Measurements from ENCODE around the gene POLN.
"Not testable (repeated sequence)": the region's sequence is repeated elsewhere in the genome, so short reads cannot be mapped to it uniquely, and the experiment has no call there.

POLN gene

DNA sequence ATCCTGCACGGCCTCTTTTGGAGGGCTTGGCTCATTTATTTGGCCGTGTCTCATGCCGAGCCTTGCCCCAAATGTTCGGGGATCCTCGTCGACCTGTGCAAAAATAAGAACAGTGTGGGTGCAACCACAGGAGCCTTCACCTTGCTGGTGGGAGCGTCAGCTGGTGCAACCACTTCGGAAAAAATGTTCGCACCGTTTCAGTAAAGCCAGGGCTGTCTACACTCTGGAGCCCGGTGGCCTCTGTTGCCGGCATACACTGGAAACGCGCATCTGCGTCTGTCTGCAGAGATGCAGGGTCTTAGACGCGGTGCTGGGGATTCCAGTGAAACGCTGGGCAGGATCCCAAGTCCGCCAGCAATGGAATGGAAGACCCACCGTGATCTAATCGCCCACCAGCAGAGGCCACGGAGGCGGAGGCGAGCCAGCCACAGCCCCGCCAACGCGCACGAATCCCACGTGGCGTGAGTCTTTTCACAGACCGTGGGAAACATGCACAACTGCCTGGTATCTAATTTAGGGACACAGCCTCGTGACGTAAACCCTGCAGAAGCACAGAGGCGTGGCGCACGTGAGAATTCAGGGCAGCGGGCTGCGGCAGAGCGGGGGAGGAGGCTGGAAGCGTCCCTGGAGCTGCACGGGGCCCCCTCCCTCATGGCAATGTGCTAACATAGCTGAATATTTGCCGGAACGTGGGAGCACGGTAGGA, 33.8 kb upstream of the POLN start:
- no peak for DNase-seq (ENCODE audit: low spot score)

DNA sequence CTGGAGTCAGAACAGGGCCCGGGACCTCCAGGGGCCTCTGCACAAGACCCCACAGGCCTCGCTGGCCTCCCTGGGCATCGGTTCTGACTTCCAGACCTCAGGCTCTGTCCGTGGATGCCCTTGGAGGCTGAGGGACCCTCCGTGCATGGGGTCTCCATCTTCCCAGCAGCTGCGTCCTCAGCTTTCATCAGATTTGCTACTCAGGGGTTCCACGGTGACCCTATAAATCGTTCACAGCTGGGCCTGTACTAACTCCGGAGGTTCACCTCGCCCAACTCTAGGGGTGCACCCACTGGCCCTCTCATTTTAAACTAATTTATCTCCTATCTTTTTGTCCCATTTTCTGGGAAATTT, 33.1 kb upstream of the POLN start:
- DNase-seq (ENCODE audit: low spot score), result not testable (repeated sequence)

DNA sequence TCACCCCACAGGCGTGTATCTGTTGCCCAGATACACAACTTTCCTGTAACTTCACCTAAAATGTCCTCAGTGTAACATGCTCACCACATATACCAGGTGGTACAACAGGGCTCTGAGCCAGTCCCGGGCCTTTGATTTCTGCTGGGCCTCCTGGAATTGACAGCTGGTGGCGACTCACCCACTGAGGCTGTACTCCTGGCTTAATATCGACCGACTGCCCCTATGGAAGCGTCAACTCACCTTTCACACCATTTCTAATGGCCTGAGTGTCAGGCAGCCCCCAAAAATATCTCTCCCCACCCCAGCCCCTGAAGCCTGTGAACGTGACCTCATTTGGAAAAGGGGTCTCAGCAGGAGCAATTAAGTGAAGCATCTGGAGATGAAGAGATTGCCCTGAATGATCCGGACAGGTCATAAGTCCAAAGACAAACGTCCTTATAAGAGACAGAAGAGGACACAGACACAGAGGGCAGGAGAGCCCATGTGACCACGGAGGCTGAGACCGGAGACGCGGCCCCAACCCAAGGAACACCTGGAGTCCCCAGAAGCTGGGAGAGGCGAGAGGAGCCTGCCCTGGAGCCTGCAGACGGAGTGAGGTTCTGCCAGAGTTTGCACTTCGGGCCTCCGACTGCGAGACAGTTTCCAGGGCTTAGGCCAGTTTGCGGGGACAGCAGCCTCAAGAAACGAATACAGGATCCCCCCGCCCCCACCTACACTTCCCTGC, 32.6 kb upstream of the POLN start:
- no peak for DNase-seq (ENCODE audit: low spot score)

- DNase-seq (ENCODE audit: low spot score), result no peak
These were observed 31.9 kb upstream of the POLN start for GRCh38 chr4:2273657-2274319.

GRCh38 chr4:2273221-2273620, 31.3 kb upstream of the POLN start:
- DNase-seq (ENCODE audit: low spot score), result no peak

GRCh38 chr4:2272828-2273120, 30.9 kb upstream of the POLN start:
- no peak for DNase-seq (ENCODE audit: low spot score)

DNA sequence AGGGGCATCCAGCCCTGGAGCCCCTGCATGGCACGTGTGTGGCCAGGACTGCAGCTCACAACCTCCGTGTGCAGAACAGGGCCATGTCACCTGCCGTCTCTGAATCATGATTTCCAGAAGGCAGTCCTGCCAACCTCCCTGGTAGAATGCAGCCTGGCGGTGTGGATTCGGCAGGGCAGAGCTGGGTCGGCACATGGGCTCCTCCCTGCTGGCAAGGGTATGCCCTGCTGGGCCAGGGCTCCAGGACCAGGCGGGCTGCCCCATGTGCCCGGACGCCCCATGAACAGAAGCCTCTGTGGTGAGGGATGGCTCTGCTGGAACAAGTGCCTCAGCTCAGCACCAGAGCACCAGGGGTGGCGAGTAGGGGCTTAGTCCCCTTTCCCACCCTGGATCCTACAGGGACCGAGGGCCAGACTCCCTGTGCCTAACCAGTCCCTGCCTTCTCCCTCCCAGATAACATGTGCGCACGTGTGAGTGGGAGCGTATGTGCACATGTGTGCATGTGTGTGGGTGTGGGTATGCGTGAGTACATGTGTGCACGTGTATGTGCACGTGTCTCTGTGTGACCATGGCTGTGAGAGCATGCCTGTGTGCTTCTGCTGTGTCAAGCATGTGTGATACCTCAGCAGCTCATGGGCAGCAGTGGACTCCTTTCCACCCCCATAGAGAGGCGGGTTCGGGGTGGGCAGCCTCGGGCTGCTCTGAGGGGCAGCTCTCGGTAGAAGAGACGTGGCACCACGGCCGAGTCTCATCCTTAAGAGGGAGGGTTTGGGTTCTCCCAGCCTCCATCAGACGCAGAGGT, 30.3 kb upstream of the POLN start:
- no peak for DNase-seq (ENCODE audit: low spot score)

- no peak for DNase-seq (ENCODE audit: low spot score)
These were observed 29.5 kb upstream of the POLN start for GRCh38 chr4:2271279-2272025.

DNA sequence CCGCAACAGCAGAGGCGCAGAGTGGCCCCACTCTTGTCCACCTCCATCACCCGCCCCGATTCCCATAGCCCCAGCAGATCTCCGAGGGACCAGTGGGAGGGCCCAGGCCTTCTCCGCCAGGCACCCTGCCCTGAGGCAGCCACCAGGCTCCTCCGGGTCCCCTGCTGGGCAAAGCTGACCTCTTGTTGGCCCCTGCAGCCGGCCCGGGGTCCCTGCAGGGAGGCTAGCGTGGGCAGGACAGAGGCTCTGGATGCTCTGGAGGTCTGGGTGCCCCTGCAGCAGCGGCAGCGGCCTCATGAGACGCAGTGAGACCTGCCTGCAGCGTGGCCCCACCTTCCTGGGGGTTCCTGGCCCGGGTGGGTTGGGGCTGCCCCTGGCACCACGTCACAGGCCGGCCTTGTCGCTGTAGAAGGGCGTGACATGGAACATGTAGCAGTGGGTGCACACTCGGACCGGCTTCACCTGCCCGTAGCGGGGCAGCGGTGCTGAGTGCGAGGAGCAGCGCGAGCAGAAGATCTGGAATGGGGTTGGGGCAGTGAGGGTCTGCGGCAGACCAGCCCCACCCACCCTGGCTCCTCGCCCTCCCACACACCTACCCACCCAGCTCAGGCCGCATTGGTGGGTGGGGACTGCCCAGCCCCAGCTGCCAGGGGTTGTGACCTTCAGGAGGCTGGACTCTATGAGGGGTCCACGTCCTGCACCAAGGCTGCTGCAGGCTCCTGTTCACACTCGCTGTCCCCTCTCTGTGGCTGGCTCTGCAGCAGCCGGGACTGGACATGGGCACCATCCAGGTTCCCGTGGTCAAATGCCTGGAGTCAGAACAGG, 28.6 kb upstream of the POLN start:
- DNase-seq (ENCODE audit: low spot score), result no peak

DNA sequence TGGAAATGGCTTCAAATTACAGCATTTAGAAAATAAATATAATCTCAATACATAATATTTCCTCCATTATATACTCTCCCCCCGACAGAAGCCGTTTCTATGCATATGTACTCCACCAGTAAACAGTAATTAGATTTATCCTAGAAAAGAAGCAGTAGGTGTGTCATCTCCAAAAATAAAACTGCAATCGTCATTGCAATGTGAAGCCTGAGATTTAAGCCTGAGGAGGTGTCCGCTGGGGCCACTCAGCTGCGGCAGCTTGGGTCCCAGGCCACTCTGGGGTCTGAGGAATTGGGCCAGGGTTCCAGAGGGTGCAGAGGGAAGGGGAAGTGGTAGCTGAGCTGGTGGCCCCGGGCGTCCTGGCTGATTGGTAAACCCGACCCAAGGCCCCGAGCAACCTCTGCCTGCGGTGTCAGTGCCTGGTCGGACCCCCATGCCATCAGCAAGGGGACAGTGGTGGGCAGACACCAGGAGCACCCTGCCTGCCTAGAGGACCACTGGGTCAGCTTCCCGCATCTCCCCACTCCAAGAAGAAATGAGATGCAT, 27.8 kb upstream of the POLN start:
- DNase-seq (ENCODE audit: low spot score), result no peak

DNA sequence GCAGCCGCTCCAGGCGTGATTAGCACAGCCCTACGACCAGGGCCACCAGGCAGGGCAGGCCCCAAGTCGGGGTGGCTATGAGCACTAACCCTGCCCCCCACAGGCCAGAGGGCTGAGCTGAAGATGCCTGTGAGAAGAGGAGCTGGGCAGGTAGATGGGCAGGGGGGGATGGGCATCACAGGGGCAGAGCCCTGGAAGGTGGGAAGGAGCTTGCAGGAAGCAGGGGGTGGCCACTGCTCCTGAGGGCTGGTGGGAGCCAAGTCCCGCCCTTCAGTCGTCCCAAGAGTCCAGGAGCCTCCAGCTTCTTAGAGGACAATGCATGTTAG, 27.2 kb upstream of the POLN start:
- no peak for DNase-seq (ENCODE audit: low spot score)

- DNase-seq (ENCODE audit: low spot score), result no peak
These were observed 26.7 kb upstream of the POLN start for GRCh38 chr4:2268357-2269205.

- no peak for DNase-seq (ENCODE audit: low spot score)
These were observed 25.9 kb upstream of the POLN start for GRCh38 chr4:2267841-2268240.

- no peak for DNase-seq (ENCODE audit: low spot score)
These were observed 25.4 kb upstream of the POLN start for GRCh38 chr4:2267320-2267811.

DNA sequence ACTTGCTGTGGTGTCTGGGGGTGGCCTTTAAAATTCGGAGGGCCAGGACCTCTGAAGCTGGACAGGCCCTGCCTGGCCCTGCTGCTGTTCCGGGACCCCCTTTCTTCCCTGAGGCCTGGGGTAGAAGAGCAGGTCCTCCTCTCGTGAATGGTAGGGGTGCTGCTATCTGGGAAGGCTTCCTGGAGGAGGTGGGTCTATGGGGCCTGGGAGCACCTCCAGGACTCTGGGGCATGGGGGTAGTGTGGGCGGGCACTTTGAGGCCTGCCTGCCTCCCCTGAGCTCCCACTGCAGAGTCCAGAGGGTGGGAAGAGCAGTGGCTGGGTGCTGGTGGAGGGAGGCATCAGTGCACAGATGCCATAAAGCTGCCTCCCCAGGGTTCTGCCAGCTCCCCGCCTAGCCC, 24.9 kb upstream of the POLN start:
- DNase-seq (ENCODE audit: low spot score), result no peak

- no peak for DNase-seq (ENCODE audit: low spot score)
These were observed 24.3 kb upstream of the POLN start for GRCh38 chr4:2266181-2266580.

- DNase-seq (ENCODE audit: low spot score), result no peak
These were observed 23.5 kb upstream of the POLN start for GRCh38 chr4:2265113-2266110.

DNA sequence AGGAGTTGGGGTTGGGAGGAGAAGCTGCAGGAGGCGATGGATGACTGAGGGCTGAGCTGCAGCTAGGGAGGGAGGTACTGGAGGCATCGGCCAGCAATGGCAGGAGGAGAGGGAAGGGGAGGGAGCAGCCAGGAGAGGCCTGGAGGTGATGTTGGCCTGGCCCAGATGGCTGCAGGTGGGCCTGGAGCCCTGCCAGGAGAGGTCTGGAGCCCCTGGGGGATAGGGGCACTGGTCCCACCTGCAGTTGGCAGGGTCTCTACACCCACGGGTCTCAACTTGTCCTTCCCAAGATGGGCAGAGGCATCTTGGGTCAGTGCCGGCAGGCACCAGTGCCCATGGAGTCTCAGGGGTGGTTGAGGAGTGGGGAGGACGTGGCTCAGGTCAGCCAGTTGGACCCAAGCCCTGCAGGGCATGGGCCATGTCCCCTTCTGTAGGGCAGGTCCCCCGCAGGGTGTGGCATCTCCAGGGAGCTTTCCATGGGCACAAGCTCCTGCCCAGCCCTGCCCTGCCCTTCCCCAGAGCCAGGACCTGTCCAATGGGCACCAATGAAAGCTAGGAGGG, 22.6 kb upstream of the POLN start:
- DNase-seq (ENCODE audit: low spot score), result no peak
